ENCODE measurements around the gene HAO1. TPM values are rescaled to one million over a fixed set of nuclear protein-coding genes. Genes with fewer than 3 reads are reported as not detected.

The HAO1 gene
- not detected for total RNA-seq

DNA sequence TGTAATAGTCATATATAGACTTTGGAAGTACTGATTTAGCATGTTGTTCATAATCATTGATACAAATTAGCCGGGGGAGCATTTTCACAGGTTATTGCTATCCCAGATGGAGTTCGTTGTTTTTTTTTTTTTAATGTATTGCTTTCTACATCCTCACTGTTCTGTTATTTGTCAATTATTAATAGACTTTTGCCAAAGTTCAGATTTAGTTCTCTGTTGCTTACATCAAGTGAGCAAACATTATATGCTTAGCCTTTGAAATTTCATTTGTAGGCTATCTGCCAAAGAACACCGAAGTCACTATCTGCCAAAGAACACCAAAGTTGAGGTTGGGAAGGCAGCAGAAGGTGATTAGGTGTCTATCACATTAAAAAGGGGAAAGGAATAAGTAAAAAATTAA, at the start of gene HAO1:
TSS of gene HAO1 (minus strand) at position 118 of the 400 bp plus-strand sequence. CDS start at position 82, 36 bp downstream.
- DNase-seq: no peak

DNA sequence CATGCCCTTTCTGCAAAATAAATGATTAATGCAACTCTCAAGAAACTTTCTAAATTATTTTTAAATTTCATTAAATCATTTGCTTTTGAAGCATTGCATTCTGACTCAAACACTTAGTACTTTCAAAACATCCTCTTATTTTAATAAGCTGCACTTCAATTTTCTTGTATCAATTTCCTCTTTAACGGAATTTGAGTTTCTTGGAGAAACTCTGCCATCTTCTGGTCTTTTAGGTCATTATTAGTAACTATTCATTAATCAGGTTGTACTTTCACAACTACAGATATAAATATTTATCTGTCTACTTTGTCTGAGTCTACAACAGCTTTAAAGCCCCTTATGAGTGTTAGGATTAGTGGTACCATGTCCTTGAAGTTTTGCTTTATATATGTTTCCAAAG, 49.1 kb upstream of the HAO1 start:
- Mint-ChIP-seq H3K9me3 (peaks cover 9% of the 10 kb centered on the region), H3K36me3 (ENCODE audit: low read depth) (peaks cover 12% of the 10 kb centered on the region), H3K27ac (no peak overlapping the region), H3K27me3 (no peaks in the 10 kb centered on the region), H3K4me1 (no peaks in the 10 kb centered on the region), H3K4me3 (no peak overlapping the region)
- POLR2A ChIA-PET: no interaction called here
- CTCF ChIA-PET: interaction anchor here (0.6 to 1.6 kb wide), 4 partner anchors 9 to 675 kb away, joined by 3 read pairs; no protein-coding TSS in a partner anchor
- no peak for DNase-seq

More for the DNA sequence above, at the start of gene HAO1:
- Mint-ChIP-seq H3K27me3 (peaks cover 4% of the 10 kb centered on the region), H3K4me1 (no peaks in the 10 kb centered on the region), H3K36me3 (ENCODE audit: low read depth) (no peaks in the 10 kb centered on the region), H3K27ac (no peak within 1 kb of the TSS), H3K4me3 (no peak within 1 kb of the TSS), H3K9me3 (no peaks in the 10 kb centered on the region)
- POLR2A ChIA-PET: no interaction called here
- CTCF ChIA-PET: no interaction called here

DNA sequence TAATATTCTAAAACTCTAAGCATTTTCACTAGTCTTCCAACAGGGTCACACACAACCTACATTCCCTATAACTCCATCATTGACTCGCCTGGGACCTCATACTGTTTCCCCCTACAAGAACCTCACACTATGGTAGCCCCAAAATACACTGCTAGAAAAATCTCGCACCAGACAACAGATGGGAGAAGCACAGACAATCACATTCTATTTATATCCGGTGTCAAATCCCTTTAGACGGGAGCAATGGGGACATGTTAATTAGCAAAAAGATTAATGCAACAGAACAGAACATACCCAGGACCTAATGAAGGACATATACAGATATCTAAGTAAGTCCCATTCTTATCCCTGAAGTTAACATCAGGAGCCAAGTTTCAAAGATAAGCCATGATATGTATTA, 45.7 kb upstream of the HAO1 start:
- DNase-seq: no peak
- Mint-ChIP-seq H3K36me3 (ENCODE audit: low read depth) (peaks cover 14% of the 10 kb centered on the region), H3K4me3 (no peak overlapping the region), H3K4me1 (peaks cover 7% of the 10 kb centered on the region), H3K27ac (no peak overlapping the region), H3K9me3 (no peaks in the 10 kb centered on the region), H3K27me3 (no peaks in the 10 kb centered on the region)
- CTCF ChIA-PET: no interaction called here
- POLR2A ChIA-PET: no interaction called here

DNA sequence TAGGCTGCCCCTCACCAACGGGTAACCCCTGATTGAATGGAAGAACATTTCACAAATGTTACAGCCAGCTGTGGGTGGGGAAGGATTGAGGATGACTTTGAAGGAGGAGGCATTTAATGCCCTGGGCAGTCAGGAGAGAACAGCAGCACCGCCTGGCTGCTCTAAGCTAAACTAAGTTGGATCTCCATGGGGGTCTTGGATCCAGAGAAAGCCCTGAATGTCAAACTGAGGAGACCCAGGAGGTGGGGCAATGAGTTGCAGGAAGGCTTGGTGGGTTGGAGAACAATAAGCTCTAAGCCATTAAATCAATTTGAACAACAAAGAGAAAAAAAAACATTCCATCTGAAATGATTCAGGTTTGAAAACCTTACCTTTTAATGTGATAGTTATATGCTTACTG, 43.9 kb upstream of the HAO1 start:
- Mint-ChIP-seq H3K27me3 (no peaks in the 10 kb centered on the region), H3K4me1 (peaks cover 18% of the 10 kb centered on the region), H3K36me3 (ENCODE audit: low read depth) (peaks cover 20% of the 10 kb centered on the region), H3K9me3 (no peaks in the 10 kb centered on the region), H3K4me3 (no peak overlapping the region), H3K27ac (no peak overlapping the region)
- no peak for DNase-seq
- CTCF ChIA-PET: no interaction called here
- POLR2A ChIA-PET: no interaction called here

DNA sequence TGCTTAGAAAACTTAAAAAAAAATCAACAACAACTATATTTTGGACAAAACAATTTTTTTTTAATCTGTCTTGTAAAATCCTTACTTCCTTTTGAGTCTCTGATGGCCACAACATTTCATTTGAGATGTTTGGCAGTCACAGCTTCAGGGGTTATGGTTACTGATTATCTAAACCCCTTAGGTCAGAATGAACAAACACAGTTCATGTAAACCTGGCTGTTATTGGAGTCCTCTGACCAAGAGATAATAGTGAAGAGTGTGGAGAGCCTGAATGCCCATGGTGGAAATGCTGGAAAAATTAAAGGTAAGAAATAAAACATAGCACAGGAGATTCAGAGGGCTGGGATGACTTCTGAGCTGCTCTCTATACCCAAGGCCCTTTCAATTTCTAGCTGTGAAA, 41.1 kb upstream of the HAO1 start:
- no peak overlapping the region for H3K4me3 Mint-ChIP-seq
- no peak for DNase-seq
- H3K27ac Mint-ChIP-seq: no peak overlapping the region
- H3K9me3 Mint-ChIP-seq: no peaks in the 10 kb centered on the region
- H3K36me3 Mint-ChIP-seq (ENCODE audit: low read depth): peaks cover 20% of the 10 kb centered on the region
- peaks cover 18% of the 10 kb centered on the region for H3K4me1 Mint-ChIP-seq
- H3K27me3 Mint-ChIP-seq: no peaks in the 10 kb centered on the region
- CTCF ChIA-PET: interaction anchor here (0.6 to 1.0 kb wide), 2 partner anchors 24 to 709 kb away, joined by 3 read pairs; no protein-coding TSS in a partner anchor
- POLR2A ChIA-PET: no interaction called here

- POLR2A ChIA-PET: no interaction called here
- Mint-ChIP-seq H3K4me1 (peaks cover 18% of the 10 kb centered on the region), H3K4me3 (no peak overlapping the region), H3K9me3 (no peaks in the 10 kb centered on the region), H3K36me3 (ENCODE audit: low read depth) (peaks cover 18% of the 10 kb centered on the region), H3K27me3 (no peaks in the 10 kb centered on the region), H3K27ac (no peak overlapping the region)
- DNase-seq: peak; percentile 10
- CTCF ChIA-PET: interaction anchor here (1.1 to 1.2 kb wide), 2 partner anchors 10 to 11 kb away, joined by 3 read pairs; no protein-coding TSS in a partner anchor
Measured at GRCh38 chr20:7980332-7981046, 40.2 kb upstream of the HAO1 start.

GRCh38 chr20:7977709-7978108, 37.5 kb upstream of the HAO1 start:
- Mint-ChIP-seq H3K36me3 (ENCODE audit: low read depth) (peaks cover 17% of the 10 kb centered on the region), H3K4me3 (no peak overlapping the region), H3K9me3 (no peaks in the 10 kb centered on the region), H3K27me3 (peaks cover 4% of the 10 kb centered on the region), H3K4me1 (peaks cover 18% of the 10 kb centered on the region), H3K27ac (no peak overlapping the region)
- no peak for DNase-seq
- POLR2A ChIA-PET: no interaction called here
- CTCF ChIA-PET: no interaction called here

GRCh38 chr20:7975851-7976414, 35.7 kb upstream of the HAO1 start:
- H3K36me3 Mint-ChIP-seq (ENCODE audit: low read depth): peaks cover 6% of the 10 kb centered on the region
- no peaks in the 10 kb centered on the region for H3K9me3 Mint-ChIP-seq
- no peak overlapping the region for H3K27ac Mint-ChIP-seq
- H3K27me3 Mint-ChIP-seq: peaks cover 4% of the 10 kb centered on the region
- POLR2A ChIA-PET: no interaction called here
- CTCF ChIA-PET: no interaction called here
- H3K4me3 Mint-ChIP-seq: no peak overlapping the region
- no peak for DNase-seq
- H3K4me1 Mint-ChIP-seq: peaks cover 11% of the 10 kb centered on the region

DNA sequence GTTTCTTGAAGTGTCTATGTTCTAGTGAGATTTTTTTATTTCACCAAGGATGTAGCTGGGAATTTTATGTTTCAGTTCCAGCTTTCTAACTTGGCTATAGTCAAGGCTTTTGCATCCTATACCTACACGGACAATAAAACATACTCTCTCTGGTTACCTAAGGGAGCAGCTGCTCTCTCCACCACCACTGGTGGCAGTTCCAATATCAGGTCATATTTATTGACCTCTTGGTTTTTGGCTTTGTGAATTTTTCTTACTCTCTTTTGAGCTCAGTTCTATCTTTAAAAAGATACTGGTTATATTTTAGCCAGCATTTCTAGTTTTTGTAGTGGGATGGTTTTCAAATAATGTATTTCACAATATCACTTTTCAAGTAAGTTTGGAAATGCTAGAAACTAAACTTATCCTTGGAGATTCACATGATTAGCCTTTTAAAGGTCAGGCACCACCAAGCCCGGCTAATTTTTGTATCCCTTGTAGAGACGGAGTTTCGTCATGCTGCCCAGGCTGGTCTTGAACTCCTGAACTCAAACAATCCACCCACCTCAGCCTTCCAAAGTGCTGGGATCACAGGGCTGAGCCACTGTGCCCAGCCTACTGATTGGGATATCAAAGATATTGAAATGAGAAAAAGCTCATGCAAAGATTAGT, 34.7 kb upstream of the HAO1 start:
- Mint-ChIP-seq H3K27ac (no peak overlapping the region), H3K4me3 (no peak overlapping the region), H3K27me3 (peaks cover 10% of the 10 kb centered on the region), H3K36me3 (ENCODE audit: low read depth) (peaks cover 1% of the 10 kb centered on the region), H3K9me3 (no peaks in the 10 kb centered on the region), H3K4me1 (peaks cover under 1% of the 10 kb centered on the region)
- ChIA-PET CTCF (no interaction called here), POLR2A (no interaction called here)
- DNase-seq: no peak

- H3K4me3 Mint-ChIP-seq: no peak overlapping the region
- POLR2A ChIA-PET: no interaction called here
- no peaks in the 10 kb centered on the region for H3K36me3 Mint-ChIP-seq (ENCODE audit: low read depth)
- CTCF ChIA-PET: interaction anchor here (1.2 kb wide), 1 partner anchor 27 kb away, joined by 4 read pairs; no protein-coding TSS in a partner anchor
- no peak overlapping the region for H3K27ac Mint-ChIP-seq
- H3K27me3 Mint-ChIP-seq: peaks cover 11% of the 10 kb centered on the region
- H3K4me1 Mint-ChIP-seq: no peaks in the 10 kb centered on the region
- H3K9me3 Mint-ChIP-seq: no peaks in the 10 kb centered on the region
- DNase-seq: no peak
Measured at GRCh38 chr20:7971536-7972280, 31.4 kb upstream of the HAO1 start.

DNA sequence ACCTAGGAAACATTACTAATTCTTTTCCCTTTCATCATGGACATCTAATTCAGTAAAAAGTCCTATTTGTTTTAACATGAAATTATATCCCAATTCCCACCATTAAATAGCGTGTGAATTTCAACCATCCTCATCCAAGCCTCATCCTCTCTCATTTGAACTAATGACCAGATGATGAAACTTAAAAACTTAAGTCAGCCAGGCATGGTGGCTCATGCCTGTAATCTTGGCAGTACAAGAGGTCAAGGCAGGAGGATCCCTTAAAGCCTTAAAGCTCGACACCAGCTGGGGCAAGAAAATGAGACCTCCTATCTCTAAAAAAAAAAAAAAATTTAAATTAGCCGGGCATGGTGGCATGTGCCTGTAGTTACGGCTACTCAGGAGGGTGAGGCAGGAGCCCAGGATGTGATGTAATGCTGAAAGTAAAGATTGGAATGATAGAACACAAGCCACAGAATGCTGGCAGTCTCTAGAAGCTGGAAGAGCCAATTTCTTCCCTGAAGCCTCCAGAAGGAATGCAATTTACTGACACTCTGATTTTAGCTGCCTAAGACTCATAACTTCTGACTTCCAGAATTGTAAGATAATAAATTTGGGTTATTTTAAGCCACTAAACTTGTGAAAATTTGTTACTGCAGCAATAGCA, 27.1 kb upstream of the HAO1 start:
- no peak overlapping the region for H3K27ac Mint-ChIP-seq
- no peak for DNase-seq
- ChIA-PET CTCF (no interaction called here), POLR2A (no interaction called here)
- no peaks in the 10 kb centered on the region for H3K9me3 Mint-ChIP-seq
- peaks cover 7% of the 10 kb centered on the region for H3K27me3 Mint-ChIP-seq
- H3K4me1 Mint-ChIP-seq: no peaks in the 10 kb centered on the region
- no peaks in the 10 kb centered on the region for H3K36me3 Mint-ChIP-seq (ENCODE audit: low read depth)
- H3K4me3 Mint-ChIP-seq: no peak overlapping the region

GRCh38 chr20:7966176-7966575, 25.9 kb upstream of the HAO1 start:
- ChIA-PET CTCF (interaction anchor here (0.7 kb wide), 1 partner anchor 106 kb away, joined by 3 read pairs; no protein-coding TSS in a partner anchor), POLR2A (no interaction called here)
- H3K9me3 Mint-ChIP-seq: no peaks in the 10 kb centered on the region
- peaks cover 7% of the 10 kb centered on the region for H3K27me3 Mint-ChIP-seq
- no peak overlapping the region for H3K4me3 Mint-ChIP-seq
- no peak for DNase-seq
- H3K27ac Mint-ChIP-seq: no peak overlapping the region
- H3K36me3 Mint-ChIP-seq (ENCODE audit: low read depth): no peaks in the 10 kb centered on the region
- H3K4me1 Mint-ChIP-seq: no peaks in the 10 kb centered on the region
